ENCODE results near the gene KCNB1. TPM values are rescaled to one million over a fixed set of nuclear protein-coding genes. Genes with fewer than 3 reads are reported as not detected.

The KCNB1 gene
- total RNA-seq, 1 experiment from 2014 or later = 0.04 TPM

DNA sequence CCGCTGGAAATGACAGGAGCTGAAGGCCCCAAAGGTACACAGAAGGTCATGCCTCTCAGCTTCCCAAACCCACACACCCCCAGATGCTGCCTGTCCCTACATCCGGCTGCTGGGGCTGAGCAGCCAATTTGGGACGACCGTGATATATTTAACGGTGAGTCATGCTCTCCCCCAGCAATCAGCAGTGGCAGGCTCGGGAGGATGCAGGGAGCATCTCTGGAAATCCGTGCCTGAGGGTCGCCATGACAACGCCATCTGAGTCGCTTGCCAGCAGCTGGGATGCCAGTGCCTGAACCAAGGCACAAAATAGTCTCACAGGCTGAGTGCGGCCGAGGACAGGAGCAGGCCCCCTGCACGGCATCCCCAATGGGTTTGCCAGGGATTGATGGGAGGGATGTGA lies 57.9 kb downstream of the KCNB1 start:
- H3F3A ChIP-seq (ENCODE audit: insufficient read depth, low read depth) = no peaks in the 10 kb centered on the region; the same call in 1 of the 2 replicates
- ChIA-PET CTCF (no interaction called here), POLR2A (ENCODE audit: unreplicated experiment) (no interaction called here)
- intact Hi-C loops (cut with micrococcal nuclease; ENCODE audit: unreplicated experiment) = no loop called here
- TF ChIP-seq, protein P1, sequence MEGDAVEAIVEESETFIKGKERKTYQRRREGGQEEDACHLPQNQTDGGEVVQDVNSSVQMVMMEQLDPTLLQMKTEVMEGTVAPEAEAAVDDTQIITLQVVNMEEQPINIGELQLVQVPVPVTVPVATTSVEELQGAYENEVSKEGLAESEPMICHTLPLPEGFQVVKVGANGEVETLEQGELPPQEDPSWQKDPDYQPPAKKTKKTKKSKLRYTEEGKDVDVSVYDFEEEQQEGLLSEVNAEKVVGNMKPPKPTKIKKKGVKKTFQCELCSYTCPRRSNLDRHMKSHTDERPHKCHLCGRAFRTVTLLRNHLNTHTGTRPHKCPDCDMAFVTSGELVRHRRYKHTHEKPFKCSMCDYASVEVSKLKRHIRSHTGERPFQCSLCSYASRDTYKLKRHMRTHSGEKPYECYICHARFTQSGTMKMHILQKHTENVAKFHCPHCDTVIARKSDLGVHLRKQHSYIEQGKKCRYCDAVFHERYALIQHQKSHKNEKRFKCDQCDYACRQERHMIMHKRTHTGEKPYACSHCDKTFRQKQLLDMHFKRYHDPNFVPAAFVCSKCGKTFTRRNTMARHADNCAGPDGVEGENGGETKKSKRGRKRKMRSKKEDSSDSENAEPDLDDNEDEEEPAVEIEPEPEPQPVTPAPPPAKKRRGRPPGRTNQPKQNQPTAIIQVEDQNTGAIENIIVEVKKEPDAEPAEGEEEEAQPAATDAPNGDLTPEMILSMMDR (conservative IDR thresholded peaks at IDR 0.05) = no peak
- no peak for TF ChIP-seq EZH2 (IDR thresholded peaks at IDR 0.05; ENCODE audit: low read depth)
- no peaks in the 10 kb centered on the region for H3K9me3 ChIP-seq (ENCODE audit: insufficient read depth, low read depth)
- peaks cover 27% of the 10 kb centered on the region for H3K27me3 ChIP-seq (ENCODE audit: insufficient read depth, low read depth)
- no peak overlapping the region for H2AFZ ChIP-seq
- no peaks in the 10 kb centered on the region for H4K20me1 ChIP-seq (ENCODE audit: insufficient read depth)
- H3K4me1 ChIP-seq (replicated peaks; ENCODE audit: insufficient read depth) = peaks cover 7% of the 10 kb centered on the region
- no peak overlapping the region for H3K4me3 ChIP-seq
- H3K9me2 ChIP-seq (ENCODE audit: insufficient read depth) = no peaks in the 10 kb centered on the region
- no peaks in the 10 kb centered on the region for H3K79me2 ChIP-seq (ENCODE audit: low read depth)
- no peak overlapping the region for H3K4me2 ChIP-seq
- DNase-seq = no peak
- BruUV-seq (replicated peaks) = no TSS peak
- H3K36me3 ChIP-seq (ENCODE audit: low read depth) = no peaks in the 10 kb centered on the region
- H3K27ac ChIP-seq = no peak overlapping the region

DNA sequence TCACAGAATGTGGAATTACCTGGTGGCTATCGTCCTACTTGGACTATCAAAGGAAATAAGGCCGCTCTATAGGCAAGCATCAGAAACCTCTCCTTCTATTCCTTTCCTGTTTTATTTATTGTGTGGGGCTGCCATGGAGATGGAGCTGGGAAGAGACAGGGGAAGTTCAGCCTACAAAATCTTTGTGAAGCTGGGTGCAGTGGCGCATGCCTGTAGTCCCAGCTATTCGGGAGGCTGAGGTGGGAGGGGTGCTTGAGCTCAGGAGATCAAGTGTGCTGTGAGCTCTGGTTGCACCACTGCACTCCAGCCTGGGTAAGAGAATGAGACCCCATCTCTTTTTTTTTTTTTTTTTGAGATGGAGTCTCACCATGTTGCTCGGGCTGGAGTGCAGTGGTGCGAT lies 60.3 kb downstream of the KCNB1 start:
- intact Hi-C loops (cut with micrococcal nuclease; ENCODE audit: unreplicated experiment) = no loop called here
- BruUV-seq (replicated peaks) = no TSS peak
- CTCF ChIA-PET = interaction anchor here (0.7 kb wide), 1 partner anchor 120 kb away, joined by 6 read pairs; no protein-coding TSS in a partner anchor

DNA sequence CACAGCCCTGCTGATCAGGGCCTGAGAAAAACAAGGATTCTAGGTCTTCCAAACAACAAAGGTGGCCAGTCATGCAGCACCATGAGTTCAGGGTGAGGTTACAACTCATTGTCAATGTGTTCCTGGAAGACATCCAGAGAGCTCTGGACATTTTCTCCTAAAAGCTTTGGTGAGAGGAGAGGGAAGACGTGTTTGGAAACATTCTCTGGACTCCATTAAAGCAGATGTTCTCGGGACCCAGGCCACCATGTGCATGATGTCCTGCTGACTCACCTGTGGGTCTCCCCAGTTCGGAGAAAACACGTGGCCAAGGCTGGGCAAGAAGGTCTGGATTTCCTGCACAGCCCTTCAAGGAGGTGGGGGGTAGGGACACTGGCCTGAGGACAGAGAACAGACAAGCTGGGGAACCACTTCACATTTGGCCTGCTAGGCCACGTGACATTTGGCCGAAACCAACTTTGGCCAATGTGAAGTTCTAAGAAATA lies 61.6 kb downstream of the KCNB1 start:
- intact Hi-C loops (cut with micrococcal nuclease; ENCODE audit: unreplicated experiment) = no loop called here
- CTCF ChIA-PET = interaction anchor here (0.5 to 0.6 kb wide), 4 partner anchors 92 to 645 kb away, joined by 3 to 7 read pairs (median 4); no protein-coding TSS in a partner anchor
- peak overlapping the region; percentile 48 for H3K27ac ChIP-seq

More for the DNA sequence above, 60.3 kb downstream of the KCNB1 start:
- Histone ChIP-seq H3K9me2 (ENCODE audit: insufficient read depth) (no peaks in the 10 kb centered on the region), H3K9me3 (ENCODE audit: insufficient read depth, low read depth) (no peaks in the 10 kb centered on the region), H3K79me2 (ENCODE audit: low read depth) (no peaks in the 10 kb centered on the region), H3K27me3 (ENCODE audit: insufficient read depth, low read depth) (peaks cover 16% of the 10 kb centered on the region), H2AFZ (no peak overlapping the region), H4K20me1 (ENCODE audit: insufficient read depth) (no peaks in the 10 kb centered on the region), H3F3A (ENCODE audit: insufficient read depth, low read depth) (no peaks in the 10 kb centered on the region), H3K4me3 (no peak overlapping the region), H3K4me1 (replicated peaks; ENCODE audit: insufficient read depth) (peaks cover 7% of the 10 kb centered on the region), H3K36me3 (ENCODE audit: low read depth) (no peaks in the 10 kb centered on the region), H3K27ac (no peak overlapping the region), H3K4me2 (no peak overlapping the region)
- POLR2A ChIA-PET (ENCODE audit: unreplicated experiment) = no interaction called here
- no peak for DNase-seq
- TF ChIP-seq, protein P1 (conservative IDR thresholded peaks at IDR 0.05) = no peak
- no peak for TF ChIP-seq EZH2 (IDR thresholded peaks at IDR 0.05; ENCODE audit: low read depth)

More for the DNA sequence above, 61.6 kb downstream of the KCNB1 start:
- no peaks in the 10 kb centered on the region for H4K20me1 ChIP-seq (ENCODE audit: insufficient read depth)
- POLR2A ChIA-PET (ENCODE audit: unreplicated experiment) = no interaction called here
- TF ChIP-seq, protein P1 (conservative IDR thresholded peaks at IDR 0.05) = no peak
- no peak for TF ChIP-seq EZH2 (IDR thresholded peaks at IDR 0.05; ENCODE audit: low read depth)
- H3K79me2 ChIP-seq (ENCODE audit: low read depth) = no peaks in the 10 kb centered on the region
- H3K27me3 ChIP-seq (ENCODE audit: insufficient read depth, low read depth) = peaks cover 23% of the 10 kb centered on the region
- H2AFZ ChIP-seq = no peak overlapping the region
- no peak overlapping the region for H3K4me2 ChIP-seq
- H3K4me1 ChIP-seq (replicated peaks; ENCODE audit: insufficient read depth) = peaks cover 7% of the 10 kb centered on the region
- H3K4me3 ChIP-seq = no peak overlapping the region
- BruUV-seq (replicated peaks) = no TSS peak
- no peaks in the 10 kb centered on the region for H3K9me2 ChIP-seq (ENCODE audit: insufficient read depth)
- H3F3A ChIP-seq (ENCODE audit: insufficient read depth, low read depth) = no peaks in the 10 kb centered on the region
- H3K36me3 ChIP-seq (ENCODE audit: low read depth) = no peaks in the 10 kb centered on the region
- no peak for DNase-seq
- no peaks in the 10 kb centered on the region for H3K9me3 ChIP-seq (ENCODE audit: insufficient read depth, low read depth)

Measured in PC-9 (cell line).